IPS-20b (cell line): Measurements from ENCODE around the gene COP1.
"Not testable (repeated sequence)": the region's sequence is repeated elsewhere in the genome, so short reads cannot be mapped to it uniquely, and the experiment has no call there.

ENCODE experiments used
- H3K27ac ChIP-seq: one replicate; pipeline ENCODE4 v1.5.1; 2013; ENCODE audit warnings: low read length
- H3K27me3 ChIP-seq: 2 replicates; pipeline ENCODE4 v1.6.1; 2013; ENCODE audit warnings: mild to moderate bottlenecking, low read length, inconsistent platforms; ENCODE audit not compliant: insufficient read depth
- H3K36me3 ChIP-seq: 2 replicates; pipeline ENCODE4 v1.6.1; 2013; ENCODE audit warnings: low read depth, mild to moderate bottlenecking, inconsistent platforms, low read length, moderate library complexity; ENCODE audit not compliant: insufficient read depth
- H3K4me1 ChIP-seq: 2 replicates; pipeline ENCODE4 v1.6.1; 2013; ENCODE audit warnings: mild to moderate bottlenecking, control low read depth, inconsistent platforms, low read length, moderate library complexity; ENCODE audit not compliant: insufficient read depth
- H3K4me3 ChIP-seq: 2 replicates; pipeline ENCODE4 v1.5.1; 2013; ENCODE audit warnings: mild to moderate bottlenecking, low read length, inconsistent platforms
- H3K9ac ChIP-seq: 2 replicates; pipeline ENCODE4 v1.6.1; 2013; ENCODE audit warnings: low read depth, mild to moderate bottlenecking, inconsistent platforms, low read length, moderate library complexity
- H3K9me3 ChIP-seq: 2 replicates; pipeline ENCODE4 v1.6.1; 2013; ENCODE audit warnings: mild to moderate bottlenecking, low read depth, low read length, inconsistent platforms; ENCODE audit not compliant: insufficient read depth

COP1 gene

DNA sequence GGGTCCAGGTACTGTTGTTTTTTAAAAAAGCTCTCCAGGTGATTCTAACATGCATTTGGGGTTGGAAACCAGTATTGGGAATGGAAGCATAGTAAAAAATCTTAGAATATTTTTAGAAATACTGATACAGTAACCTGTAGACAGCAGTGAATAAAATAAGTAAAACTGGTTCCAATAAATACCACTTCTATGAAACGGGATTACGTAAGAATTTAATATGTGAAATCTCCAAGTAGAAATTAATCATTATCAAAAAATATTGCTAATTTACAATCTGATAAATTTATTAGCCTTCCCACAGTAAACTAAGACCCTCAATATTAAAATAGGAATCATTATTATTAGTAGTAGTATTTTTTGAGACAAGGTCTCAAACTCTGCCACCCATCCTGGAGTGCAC, 177.5 kb downstream of the COP1 start:
- Histone ChIP-seq H3K4me3 (no peak overlapping the region), H3K4me1 (no peaks in the 10 kb centered on the region), H3K36me3 (peaks cover 8% of the 10 kb centered on the region), H3K27ac (no peak overlapping the region), H3K9ac (no peak overlapping the region), H3K27me3 (no peaks in the 10 kb centered on the region), H3K9me3 (no peaks in the 10 kb centered on the region)

DNA sequence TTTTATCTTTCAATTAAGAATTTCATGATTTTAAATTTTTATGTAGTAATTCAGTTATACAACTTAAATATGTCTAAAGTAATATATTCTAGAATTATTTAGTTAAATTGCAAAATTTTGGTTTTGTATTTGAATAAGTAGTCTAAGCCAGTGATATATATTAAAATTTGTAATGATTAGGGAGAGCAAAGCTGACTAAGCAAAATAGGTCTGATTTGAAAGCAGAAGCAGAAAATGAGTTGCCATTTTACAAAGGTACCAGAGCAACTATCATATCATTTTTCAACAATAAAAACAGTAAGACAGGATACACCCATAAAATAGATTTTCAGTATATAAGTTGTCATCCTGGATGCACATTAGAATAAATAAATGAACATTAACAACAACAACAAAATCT, 177.9 kb downstream of the COP1 start:
- H3K9ac ChIP-seq, result no peak overlapping the region
- H3K4me3 ChIP-seq, result no peak overlapping the region
- no peaks in the 10 kb centered on the region for H3K9me3 ChIP-seq
- H3K4me1 ChIP-seq, result no peaks in the 10 kb centered on the region
- no peak overlapping the region for H3K27ac ChIP-seq
- peaks cover 8% of the 10 kb centered on the region for H3K36me3 ChIP-seq
- H3K27me3 ChIP-seq, result no peaks in the 10 kb centered on the region

DNA sequence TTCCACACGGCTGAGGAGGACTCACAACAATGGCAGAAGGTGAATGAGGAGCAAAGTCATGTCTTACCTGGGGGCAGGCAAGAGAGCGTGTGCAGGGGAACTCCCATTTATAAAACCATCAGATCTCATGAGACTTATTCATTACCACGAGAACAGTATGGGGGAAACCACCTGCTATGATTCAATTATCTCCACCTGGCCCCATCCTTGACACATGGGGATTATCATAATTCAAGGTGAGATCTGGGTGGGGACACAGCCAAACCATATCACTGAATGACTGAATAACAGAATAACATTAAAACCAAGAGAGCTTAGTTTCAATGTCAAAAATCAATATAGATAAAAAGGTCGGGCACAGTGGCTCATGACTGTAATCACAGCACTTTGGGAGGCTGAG, 179.2 kb downstream of the COP1 start:
- not testable (repeated sequence) for H3K9ac ChIP-seq, H3K36me3 ChIP-seq, H3K27me3 ChIP-seq, H3K9me3 ChIP-seq, H3K4me1 ChIP-seq, H3K4me3 ChIP-seq, H3K27ac ChIP-seq

DNA sequence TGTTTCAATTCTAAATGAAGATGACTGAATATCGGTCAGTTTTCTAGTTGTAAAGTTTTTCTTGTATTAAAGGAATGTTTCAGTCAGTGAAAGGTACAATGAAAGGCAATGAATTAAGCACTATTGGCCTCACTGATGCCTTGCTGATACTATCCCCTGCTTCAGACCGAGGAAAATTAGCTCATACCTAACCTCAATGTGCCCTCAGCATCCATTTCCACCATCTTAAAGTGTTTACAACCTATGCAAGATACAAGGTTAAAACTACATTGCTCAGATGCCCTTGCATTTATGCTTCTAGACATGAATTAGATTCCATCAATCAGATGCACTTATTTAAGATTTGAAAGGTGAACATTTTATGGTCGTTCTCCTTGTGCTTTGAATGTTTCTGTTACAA, 184.5 kb downstream of the COP1 start:
- no peaks in the 10 kb centered on the region for H3K4me1 ChIP-seq
- H3K9ac ChIP-seq, result no peak overlapping the region
- no peaks in the 10 kb centered on the region for H3K9me3 ChIP-seq
- H3K36me3 ChIP-seq, result peaks cover 8% of the 10 kb centered on the region
- H3K4me3 ChIP-seq, result no peak overlapping the region
- H3K27ac ChIP-seq, result no peak overlapping the region
- no peaks in the 10 kb centered on the region for H3K27me3 ChIP-seq

DNA sequence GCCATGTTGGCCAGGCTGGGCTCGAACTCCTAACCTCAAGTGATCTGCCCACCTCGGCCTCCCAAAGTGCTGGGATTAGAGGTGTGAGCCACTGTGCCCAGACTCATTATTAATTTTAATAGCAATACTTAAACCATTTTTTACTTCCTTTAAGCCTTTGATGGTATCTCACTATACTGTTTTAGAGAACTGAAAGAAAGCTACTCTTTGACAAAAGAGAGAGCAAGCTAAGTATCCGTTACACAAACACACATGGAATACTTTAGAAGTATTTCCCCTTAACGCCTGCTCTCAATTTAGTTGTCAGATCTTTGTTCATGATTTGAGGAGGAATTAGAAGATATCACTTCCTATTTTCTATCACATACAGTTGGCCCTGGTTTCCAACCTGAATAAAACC, 189.4 kb downstream of the COP1 start:
- Histone ChIP-seq H3K36me3 (no peaks in the 10 kb centered on the region), H3K27ac (no peak overlapping the region), H3K27me3 (no peaks in the 10 kb centered on the region), H3K4me1 (no peaks in the 10 kb centered on the region), H3K9me3 (no peaks in the 10 kb centered on the region), H3K9ac (no peak overlapping the region), H3K4me3 (no peak overlapping the region)

DNA sequence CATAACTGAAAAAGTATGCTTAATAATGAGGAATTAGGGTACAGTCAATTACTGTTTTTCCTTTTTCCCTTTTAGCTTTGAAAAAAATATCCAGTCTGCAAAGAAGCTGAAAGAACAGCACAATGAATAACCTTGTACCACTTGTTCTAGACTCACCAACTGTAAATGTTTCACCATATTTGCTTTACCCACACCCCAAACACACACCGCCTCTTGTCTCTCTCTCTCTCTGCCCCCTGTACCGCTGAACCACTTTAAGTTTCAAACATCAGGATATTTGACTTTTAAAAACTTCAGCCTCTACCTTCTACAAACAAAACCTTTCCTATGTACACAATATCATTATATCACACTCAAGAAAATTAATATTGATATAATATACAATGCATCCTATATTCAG, 197.1 kb downstream of the COP1 start:
- no peak overlapping the region for H3K9ac ChIP-seq
- H3K36me3 ChIP-seq, result peaks cover 10% of the 10 kb centered on the region; the same call in 1 of the 2 replicates
- H3K27ac ChIP-seq, result no peak overlapping the region
- no peaks in the 10 kb centered on the region; the same call in 1 of the 2 replicates for H3K9me3 ChIP-seq
- no peaks in the 10 kb centered on the region for H3K4me1 ChIP-seq
- H3K4me3 ChIP-seq, result no peak overlapping the region
- no peaks in the 10 kb centered on the region for H3K27me3 ChIP-seq

DNA sequence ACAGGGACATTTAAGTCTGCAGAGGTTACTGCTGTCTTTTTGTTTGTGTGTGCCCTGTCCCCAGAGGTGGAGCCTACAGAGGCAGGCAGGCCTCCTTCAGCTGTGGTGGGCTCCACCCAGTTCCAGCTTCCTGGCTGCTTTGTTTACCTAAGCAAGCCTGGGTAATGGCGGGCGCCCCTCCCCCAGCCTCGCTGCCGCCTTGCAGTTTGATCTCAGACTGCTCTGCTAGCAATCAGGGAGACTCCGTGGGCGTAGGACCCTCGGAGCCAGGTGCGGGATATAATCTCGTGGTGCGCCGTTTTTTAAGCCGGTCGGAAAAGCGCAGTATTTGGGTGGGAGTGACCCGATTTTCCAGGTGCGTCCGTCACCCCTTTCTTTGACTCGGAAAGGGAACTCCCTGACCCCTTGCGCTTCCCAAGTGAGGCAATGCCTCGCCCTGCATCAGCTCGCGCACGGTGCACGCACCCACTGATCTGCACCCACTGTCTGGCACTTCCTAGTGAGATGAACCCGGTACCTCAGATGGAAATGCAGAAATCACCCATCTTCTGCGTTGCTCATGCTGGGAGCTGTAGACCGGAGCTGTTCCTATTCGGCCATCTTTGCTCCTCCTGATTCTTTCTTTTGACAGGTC, 199.2 kb downstream of the COP1 start:
- not testable (repeated sequence) for H3K27me3 ChIP-seq, H3K9me3 ChIP-seq, H3K27ac ChIP-seq, H3K4me1 ChIP-seq, H3K4me3 ChIP-seq, H3K9ac ChIP-seq
- H3K36me3 ChIP-seq, result peaks cover 10% of the 10 kb centered on the region; the same call in 1 of the 2 replicates

DNA sequence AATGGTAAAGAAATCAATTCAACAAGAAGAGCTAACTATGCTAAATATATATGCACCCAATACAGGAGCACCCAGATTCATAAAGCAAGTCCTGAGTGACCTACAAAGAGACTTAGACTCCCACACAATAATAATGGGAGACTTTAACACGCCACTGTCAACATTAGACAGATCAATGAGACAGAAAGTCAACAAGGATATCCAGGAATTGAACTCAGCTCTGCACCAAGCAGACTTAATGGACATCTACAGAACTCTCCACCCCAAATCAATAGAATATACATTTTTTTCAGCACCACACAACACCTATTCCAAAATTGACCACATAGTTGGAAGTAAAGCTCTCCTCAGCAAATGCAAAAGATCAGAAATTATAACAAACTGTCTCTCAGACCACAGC, 212.4 kb downstream of the COP1 start:
- not testable (repeated sequence) for H3K27me3 ChIP-seq, H3K4me1 ChIP-seq, H3K4me3 ChIP-seq, H3K9me3 ChIP-seq, H3K9ac ChIP-seq, H3K36me3 ChIP-seq, H3K27ac ChIP-seq

DNA sequence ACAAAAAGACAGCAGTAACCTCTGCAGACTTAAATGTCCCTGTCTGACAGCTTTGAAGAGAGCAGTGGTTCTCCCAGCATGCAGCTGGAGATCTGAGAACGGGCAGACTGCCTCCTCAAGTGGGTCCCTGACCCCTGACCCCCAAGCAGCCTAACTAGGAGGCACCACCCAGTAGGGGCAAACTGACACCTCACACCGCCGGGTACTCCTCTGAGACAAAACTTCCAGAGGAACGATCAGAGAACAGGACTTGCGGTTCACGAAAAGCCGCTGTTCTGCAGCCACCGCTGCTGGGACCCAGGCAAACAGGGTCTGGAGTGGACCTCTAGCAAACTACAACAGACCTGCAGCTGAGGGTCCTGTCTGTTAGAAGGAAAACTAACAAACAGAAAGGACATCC, 214.3 kb downstream of the COP1 start:
- H3K36me3 ChIP-seq, result peaks cover 15% of the 10 kb centered on the region; the same call in 1 of the 2 replicates
- not testable (repeated sequence) for H3K4me1 ChIP-seq, H3K27ac ChIP-seq, H3K9me3 ChIP-seq, H3K9ac ChIP-seq, H3K4me3 ChIP-seq, H3K27me3 ChIP-seq

DNA sequence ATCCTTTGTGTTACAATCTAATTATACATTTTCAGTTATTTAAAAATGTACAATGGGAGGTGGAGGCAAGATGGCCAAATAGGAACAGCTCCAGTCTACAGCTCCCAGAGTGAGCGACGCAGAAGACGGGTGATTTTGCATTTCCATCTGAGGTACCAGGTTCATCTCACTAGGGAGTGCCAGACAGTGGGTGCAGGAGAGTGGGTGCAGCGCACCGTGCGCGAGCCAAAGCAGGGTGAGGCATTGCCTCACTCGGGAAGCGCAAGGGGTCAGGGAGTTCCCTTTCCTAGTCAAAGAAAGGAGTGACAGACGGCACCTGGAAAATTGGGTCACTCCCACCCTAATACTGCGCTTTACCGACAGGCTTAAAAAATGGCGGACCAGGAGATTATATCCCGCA, 214.9 kb downstream of the COP1 start:
- not testable (repeated sequence) for H3K4me1 ChIP-seq, H3K9me3 ChIP-seq, H3K27ac ChIP-seq, H3K4me3 ChIP-seq, H3K9ac ChIP-seq, H3K27me3 ChIP-seq
- peaks cover 20% of the 10 kb centered on the region; the same call in 1 of the 2 replicates for H3K36me3 ChIP-seq

DNA sequence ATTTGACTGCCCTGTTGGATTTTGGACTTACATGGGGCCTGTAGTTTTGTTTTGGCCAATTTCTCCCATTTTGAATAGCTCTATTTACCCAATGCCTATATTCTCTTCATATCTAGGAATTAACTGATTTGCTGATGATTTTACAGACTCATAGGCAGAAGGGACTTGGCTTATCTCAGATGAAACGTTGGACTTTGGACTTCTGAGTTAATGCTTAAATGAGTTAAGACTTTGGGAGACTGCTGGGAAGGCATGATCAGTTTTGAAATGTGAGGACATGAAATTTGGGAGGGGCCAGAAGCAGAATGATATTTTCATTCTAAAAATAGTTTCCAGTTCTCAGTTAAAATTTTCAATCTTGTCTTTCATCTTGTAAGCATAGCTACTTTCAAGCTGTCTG, 222.3 kb downstream of the COP1 start:
- H3K27ac ChIP-seq, result no peak overlapping the region
- H3K36me3 ChIP-seq, result peaks cover 70% of the 10 kb centered on the region

DNA sequence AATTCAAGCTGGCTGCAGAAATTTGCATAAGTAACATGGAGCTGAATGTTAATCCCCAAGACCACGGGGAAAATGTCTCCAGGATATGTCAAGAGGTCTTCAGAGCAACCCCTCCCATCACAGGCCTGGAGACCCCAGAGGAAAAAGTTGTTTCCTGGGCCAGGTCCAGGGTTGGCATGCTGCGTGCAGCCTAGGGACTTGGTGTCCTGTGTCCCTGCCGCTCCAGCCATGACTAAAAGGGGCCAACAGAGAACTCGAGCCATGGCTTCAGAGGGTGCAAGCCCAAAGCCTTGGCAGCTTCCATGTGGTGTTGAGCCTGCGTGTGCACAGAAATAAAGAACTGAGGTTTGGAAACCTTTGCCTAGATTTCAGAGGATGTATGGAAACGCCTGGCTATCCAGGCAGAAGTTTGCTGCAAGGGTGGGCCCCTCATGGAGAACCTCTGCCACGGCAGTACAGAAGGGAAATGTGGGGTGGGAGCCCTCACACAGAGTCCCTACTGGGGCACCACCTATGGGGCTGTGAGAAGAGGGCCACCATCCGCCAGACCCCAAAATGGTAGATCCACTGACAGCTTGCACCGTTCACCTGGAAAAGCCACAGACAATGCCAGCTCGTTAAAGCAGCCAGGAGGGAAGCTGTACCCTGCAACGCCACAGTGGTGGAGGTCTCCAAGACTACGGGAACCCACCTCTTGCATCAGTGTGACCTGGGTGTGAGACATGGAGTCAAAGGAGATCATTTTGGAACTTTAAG, 222.9 kb downstream of the COP1 start:
- H3K36me3 ChIP-seq, result peaks cover 69% of the 10 kb centered on the region
- H3K4me1 ChIP-seq, result no peaks in the 10 kb centered on the region
- no peaks in the 10 kb centered on the region for H3K27me3 ChIP-seq
- peaks cover 35% of the 10 kb centered on the region for H3K9me3 ChIP-seq
- no peak overlapping the region for H3K27ac ChIP-seq
- H3K9ac ChIP-seq, result no peak overlapping the region
- no peak overlapping the region for H3K4me3 ChIP-seq

More for the DNA sequence above, 222.3 kb downstream of the COP1 start:
- Histone ChIP-seq H3K27me3 (no peaks in the 10 kb centered on the region), H3K4me3 (no peak overlapping the region), H3K9me3 (peaks cover 35% of the 10 kb centered on the region), H3K4me1 (no peaks in the 10 kb centered on the region), H3K9ac (no peak overlapping the region)
